ENCODE results near the gene ZNF138.

DNA sequence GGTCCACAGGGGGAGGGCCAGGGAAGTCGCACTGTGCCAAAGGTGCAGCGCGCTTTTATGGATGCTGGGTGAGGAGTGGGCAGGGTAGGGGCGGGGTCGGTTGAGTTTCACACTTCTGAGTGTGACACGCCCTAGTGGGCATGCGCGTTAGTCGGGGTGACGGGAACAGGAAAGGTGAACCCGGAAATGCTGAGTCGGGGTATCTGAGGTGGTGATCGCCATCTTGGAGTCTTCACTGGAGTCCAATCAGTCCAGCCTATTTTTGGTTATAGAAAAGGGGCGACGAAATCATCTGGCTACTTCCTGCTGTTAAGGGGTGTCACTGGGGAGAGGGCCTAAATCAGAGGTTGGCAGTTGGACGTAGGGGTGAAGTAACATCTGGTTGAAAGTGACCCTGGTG lies 40.8 kb downstream of the ZNF138 start:
- TF ChIP-seq, protein P1, sequence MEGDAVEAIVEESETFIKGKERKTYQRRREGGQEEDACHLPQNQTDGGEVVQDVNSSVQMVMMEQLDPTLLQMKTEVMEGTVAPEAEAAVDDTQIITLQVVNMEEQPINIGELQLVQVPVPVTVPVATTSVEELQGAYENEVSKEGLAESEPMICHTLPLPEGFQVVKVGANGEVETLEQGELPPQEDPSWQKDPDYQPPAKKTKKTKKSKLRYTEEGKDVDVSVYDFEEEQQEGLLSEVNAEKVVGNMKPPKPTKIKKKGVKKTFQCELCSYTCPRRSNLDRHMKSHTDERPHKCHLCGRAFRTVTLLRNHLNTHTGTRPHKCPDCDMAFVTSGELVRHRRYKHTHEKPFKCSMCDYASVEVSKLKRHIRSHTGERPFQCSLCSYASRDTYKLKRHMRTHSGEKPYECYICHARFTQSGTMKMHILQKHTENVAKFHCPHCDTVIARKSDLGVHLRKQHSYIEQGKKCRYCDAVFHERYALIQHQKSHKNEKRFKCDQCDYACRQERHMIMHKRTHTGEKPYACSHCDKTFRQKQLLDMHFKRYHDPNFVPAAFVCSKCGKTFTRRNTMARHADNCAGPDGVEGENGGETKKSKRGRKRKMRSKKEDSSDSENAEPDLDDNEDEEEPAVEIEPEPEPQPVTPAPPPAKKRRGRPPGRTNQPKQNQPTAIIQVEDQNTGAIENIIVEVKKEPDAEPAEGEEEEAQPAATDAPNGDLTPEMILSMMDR (IDR thresholded peaks at IDR 0.05; ENCODE audit: low read depth, low read length): no peak
- TF ChIP-seq EZH2phosphoT487 (IDR thresholded peaks at IDR 0.05; ENCODE audit: low read depth): no peak
